ENCODE measurements around the gene CPXM2.

The CPXM2 gene

DNA sequence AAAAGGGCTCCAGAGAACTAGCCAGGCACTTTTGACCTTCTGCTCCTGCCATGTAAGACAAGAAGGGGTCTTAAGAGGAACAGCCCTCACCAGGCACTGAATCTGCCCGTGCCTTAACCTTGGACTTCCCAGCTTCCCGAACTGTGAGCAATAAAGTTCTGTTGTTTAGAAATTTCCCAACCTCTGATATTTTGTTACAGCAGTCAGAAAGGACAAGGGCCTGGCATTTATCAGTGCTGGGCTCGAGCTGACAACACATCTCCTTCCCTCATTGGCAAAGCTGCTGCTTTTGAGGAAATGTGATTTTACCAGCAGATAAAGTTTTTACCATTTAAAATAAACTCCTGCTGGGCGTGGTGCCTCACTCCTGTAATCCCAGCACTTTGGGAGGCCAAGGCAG lies 122.0 kb downstream of the CPXM2 start:
- no peak for DNase-seq

GRCh38 chr10:123766761-123767160 lies 124.8 kb downstream of the CPXM2 start:
- DNase-seq, result no peak

DNA sequence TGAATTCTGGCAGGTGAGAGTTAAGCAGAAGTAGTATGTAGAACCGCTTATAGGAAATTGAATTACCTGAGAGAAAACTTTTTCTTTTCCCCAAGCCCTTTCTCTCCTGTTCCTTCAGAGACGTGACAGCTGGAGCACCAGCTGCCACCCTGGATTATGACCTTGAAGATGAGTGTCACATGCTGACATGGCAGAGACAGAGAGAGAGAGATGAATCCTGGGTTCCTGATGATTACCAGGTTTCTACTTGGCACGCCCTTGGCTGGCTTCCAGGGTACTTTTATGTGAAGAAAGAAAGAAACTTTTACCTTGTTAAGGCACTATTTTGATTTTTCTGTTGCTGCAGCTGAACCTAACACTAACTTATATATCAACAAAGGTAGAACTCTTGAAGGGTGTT lies 125.6 kb downstream of the CPXM2 start:
- DNase-seq, result no peak

- DNase-seq, result no peak
Observed at GRCh38 chr10:123761666-123762230, 129.9 kb downstream of the CPXM2 start.

DNA sequence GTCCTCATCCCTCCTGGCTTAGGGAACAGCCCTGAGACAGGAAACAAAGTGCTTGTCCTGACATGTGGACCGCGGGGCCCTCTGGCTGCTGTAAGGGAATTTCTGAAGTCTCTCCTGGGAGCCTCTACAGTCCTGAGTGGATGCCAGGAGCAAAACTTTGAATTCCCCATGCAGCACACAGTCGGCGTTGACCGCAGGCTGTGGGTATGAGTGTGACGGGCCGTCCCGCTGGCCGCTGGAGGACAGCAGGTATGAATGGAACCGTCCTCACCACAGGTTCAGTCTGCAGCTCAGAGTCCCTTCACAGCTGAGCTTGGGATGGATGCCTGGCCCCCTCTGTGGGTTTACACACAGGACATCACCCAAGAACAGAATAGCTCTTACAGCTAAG lies 130.6 kb downstream of the CPXM2 start:
- DNase-seq, result no peak

GRCh38 chr10:123760356-123761037 lies 131.1 kb downstream of the CPXM2 start:
- no peak for DNase-seq

DNA sequence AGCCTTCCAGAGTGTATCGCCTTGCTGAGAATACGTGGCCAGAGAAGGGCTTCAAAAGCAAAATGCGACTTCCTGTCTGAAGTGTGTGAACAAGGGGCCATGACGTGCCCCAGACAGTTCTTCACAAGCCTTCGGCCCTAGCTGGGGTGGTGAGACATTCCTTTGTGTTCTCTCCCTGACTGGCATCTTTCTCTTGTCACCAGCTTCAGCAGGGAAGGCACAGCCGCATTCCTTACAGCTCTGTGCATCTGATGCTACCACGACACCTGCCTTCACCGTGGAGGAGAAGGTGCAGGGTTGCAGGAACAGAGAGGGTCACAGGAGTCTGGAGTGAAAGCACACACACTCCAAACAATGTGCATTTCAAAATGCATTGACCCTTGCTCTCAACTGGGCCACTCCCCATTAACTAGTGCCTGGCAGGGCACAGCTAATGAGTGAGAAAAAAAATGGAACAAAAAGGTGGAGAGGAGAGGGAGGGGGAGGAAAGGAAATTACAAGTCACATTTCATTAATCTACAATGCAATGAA lies 132.0 kb downstream of the CPXM2 start:
- no peak for DNase-seq

DNA sequence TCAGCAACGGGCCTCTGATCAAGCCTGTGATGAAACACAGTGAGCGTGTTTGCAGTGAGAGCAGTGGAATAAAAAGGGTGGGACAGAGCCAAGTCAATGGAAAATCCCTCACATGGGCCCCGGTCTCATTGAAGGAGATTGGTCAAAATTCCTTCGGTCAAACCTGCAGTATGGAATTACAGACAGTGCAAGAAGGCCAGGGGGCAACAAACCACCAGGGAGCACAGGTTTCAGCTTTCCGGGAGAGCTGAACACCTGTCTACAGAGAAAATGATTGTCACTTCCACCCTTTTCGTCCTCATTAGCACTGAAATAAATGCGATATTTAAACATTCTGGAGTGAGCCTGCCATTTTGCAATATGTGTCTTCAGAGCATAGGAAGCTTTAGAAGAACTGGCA lies 132.6 kb downstream of the CPXM2 start:
- no peak for DNase-seq

- DNase-seq, result no peak
Observed at GRCh38 chr10:123757853-123758252, 133.8 kb downstream of the CPXM2 start.

DNA sequence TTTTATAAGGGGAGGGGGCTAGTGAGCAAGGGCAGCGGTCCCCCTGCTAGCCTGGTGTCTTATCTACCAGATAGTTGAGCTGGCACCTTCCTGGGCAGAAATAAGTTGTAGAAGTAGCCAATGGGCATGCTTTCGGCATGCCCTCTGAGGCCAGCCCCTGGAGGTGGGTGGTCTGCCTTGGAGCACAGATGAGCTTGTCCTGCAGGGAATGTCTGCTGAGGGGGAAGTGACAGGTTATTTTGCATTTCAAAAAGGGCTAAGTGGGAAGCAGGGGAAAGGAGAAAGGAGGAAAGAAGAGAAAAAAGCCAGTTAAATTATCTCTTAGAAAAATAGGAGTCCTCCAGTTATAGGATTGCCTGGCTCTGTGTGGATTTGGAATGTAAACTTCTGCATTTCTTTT lies 136.5 kb downstream of the CPXM2 start:
- DNase-seq, result no peak

GRCh38 chr10:123754123-123754522 lies 137.5 kb downstream of the CPXM2 start:
- DNase-seq, result no peak

GRCh38 chr10:123751342-123752134 lies 140.1 kb downstream of the CPXM2 start:
- no peak for DNase-seq

GRCh38 chr10:123750901-123751300 lies 140.7 kb downstream of the CPXM2 start:
- DNase-seq, result no peak

DNA sequence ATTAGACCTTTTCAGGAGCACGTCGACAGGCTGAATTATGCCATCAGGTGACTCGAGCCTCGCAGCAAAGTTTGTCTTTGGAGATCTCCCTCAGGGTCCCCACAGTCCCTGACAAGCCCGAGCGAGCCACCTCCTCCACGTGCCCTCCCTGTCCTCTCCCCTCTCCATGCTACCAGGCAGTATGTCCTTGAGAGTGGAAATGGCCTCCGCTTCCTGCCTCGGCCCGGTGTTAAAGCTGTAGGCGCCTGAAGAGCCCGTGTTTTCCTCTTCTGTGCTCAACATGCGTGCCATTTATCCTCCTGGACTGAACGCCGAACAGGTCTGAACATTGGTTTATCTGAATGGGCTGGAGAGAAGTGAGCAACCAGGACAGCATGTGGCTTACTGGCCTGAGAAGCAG lies 142.9 kb downstream of the CPXM2 start:
- DNase-seq, result no peak

- DNase-seq, result no peak
Observed at GRCh38 chr10:123747426-123747825, 144.2 kb downstream of the CPXM2 start.

DNA sequence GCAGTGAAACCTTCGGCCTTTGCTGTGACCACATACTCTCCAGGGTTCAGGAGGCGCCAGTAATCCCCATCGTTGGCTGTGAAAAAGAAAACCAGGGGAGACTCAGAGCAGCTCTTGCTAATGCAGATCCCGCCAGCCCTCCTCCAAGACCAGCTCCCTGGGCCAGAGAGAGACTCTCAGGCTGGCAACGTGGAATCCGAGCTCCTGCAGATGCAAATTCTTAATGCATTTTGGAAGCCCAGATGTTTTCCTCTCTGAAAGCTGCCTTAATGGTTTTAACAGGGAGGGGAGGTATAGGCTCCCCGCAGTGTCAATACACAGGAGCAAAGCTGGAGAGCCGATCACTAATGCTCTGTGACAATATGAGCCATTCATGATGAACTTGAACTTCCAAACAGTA lies 144.7 kb downstream of the CPXM2 start:
- no peak for DNase-seq

DNA sequence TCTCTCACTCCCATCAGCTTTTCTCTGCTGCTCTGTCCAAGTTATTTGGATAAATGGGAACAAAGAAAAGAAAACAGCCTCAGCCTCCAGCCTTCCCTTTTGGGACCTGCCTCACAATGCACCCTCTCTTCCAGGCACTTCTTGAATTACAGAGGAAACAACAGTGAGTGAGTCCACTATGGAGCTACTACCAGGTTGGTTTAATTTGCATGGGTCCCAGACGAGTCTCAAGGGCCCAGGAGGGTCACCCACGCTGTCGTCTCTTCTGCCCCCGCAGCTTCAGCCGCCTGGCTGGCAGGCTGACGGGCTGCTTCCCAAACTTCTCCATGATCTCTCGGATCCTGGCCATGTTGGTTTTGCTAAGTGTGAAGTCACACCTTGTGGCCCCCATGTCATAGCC lies 145.1 kb downstream of the CPXM2 start:
- DNase-seq, result no peak

- DNase-seq, result no peak
Observed at GRCh38 chr10:123746061-123746460, 145.5 kb downstream of the CPXM2 start.

- DNase-seq, result no peak
Observed at GRCh38 chr10:123744224-123744536, 147.4 kb downstream of the CPXM2 start.

GRCh38 chr10:123743441-123744223 lies 148.0 kb downstream of the CPXM2 start:
- DNase-seq, result no peak

GRCh38 chr10:123742751-123743440 lies 148.7 kb downstream of the CPXM2 start:
- no peak for DNase-seq

DNA sequence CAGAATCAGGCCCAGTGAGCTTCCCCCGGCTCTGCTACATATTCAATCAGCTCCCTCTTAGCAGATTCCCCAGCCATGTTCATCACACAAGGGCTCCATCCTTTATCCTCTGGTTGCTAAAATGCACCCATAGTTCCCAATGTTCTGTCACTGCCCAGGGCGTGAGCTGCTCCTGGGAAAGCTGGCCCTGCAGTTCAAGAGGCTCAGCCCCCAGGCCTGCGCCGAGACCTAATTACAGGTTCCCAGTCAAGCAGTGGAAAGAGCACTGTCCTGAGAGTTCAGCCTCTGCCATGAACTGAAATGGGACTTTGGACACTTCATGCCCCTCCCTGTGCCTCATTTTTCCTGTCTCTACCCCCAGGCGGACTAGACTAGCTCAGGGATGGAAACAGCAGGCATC lies 149.9 kb downstream of the CPXM2 start:
- DNase-seq, result no peak

DNA sequence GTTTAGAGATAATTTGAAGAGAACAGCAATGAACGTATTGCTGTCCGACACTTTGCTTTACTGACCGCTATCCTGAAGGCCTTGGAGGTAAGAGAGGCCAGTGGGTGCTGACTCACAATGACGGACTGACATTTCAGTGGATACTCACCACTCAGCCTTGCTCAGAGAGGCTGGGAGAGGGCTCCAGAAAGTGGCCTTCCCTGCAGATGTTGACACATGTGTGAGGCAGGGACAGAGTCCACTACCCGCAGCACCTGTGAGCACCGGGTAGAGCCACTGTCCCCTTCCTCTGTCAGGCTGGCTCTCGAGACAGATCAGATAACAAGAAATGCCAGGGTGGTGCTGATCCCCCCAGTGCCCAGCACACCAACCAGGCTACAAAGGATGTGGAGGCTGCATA lies 150.5 kb downstream of the CPXM2 start:
- DNase-seq, result no peak

Data from inflammatory macrophage (primary cell).